AG04450 (cell line): ENCODE results near the gene ADAM12. TPM values are rescaled to one million over a fixed set of nuclear protein-coding genes. Genes with fewer than 3 reads are reported as not detected.

Experiments
- CTCF ChIA-PET: fragments of 300-600, 350-600 bp; formaldehyde crosslinking; extraction: SDS; loops from one replicate; lab custom pipeline; 2022; ENCODE audit warnings: antibody characterized with exemption, inconsistent platforms; lab: Charles Lee
- POLR2A ChIA-PET: fragments of 350-600 bp; formaldehyde crosslinking; extraction: SDS; loops from one replicate; lab custom pipeline; 2021; ENCODE audit warnings: antibody characterized with exemption, inconsistent platforms; lab: Yijun Ruan, JAX
- DNase-seq: peaks from one replicate; pipeline ENCODE4 v3.0.0-alpha.2; 2011; ENCODE audit warnings: low read depth, low spot score
- H3K27ac ChIP-seq: one replicate; pipeline ENCODE4 v1.5.1; 2012; ENCODE audit warnings: low read depth, low read length, control low read depth
- H3K27me3 ChIP-seq: one replicate; pipeline ENCODE4 v1.6.0; 2012; ENCODE audit warnings: low read length; ENCODE audit not compliant: control insufficient read depth, insufficient read depth
- H3K4me3 ChIP-seq: 2 replicates; pipeline ENCODE4 v1.5.1; 2011; ENCODE audit warnings: mild to moderate bottlenecking, low read depth, low read length, control low read depth
- H3K9me3 ChIP-seq: 2 replicates; pipeline ENCODE4 v1.5.1; 2012; ENCODE audit warnings: low read length; ENCODE audit not compliant: control insufficient read depth, insufficient read depth
- CTCF ChIP-seq: IDR thresholded peaks from 2 replicates; pipeline ENCODE4 v1.5.1; 2011; ENCODE audit warnings: low read depth, low read length, control low read depth, inconsistent platforms
- polyA plus RNA-seq: library from polyadenylated mRNA; depleted of rRNA; stranded (reverse); fragments of >200 nt; gene quantifications from 2 replicates; pipeline ENCODE4 v1.2.3, GENCODE V29; 2011

ADAM12 gene
- polyA plus RNA-seq, 1 experiment = 8.0 TPM

- Histone ChIP-seq H3K4me3 (no peak overlapping the region), H3K9me3 (no peaks in the 10 kb centered on the region; the same call in 1 of the 2 replicates), H3K27me3 (no peaks in the 10 kb centered on the region), H3K27ac (no peak overlapping the region)
- no peak for DNase-seq
- TF ChIP-seq CTCF = no peak
- POLR2A ChIA-PET = no interaction called here
- CTCF ChIA-PET = interaction anchor here (1.0 kb wide), 1 partner anchor 470 kb away, joined by 3 read pairs; no protein-coding TSS in a partner anchor
Measured at GRCh38 chr10:126042354-126042753, 345.9 kb downstream of the ADAM12 start.

- ChIA-PET POLR2A (no interaction called here), CTCF (interaction anchor here (1.0 kb wide), 1 partner anchor 471 kb away, joined by 3 read pairs; no protein-coding TSS in a partner anchor)
- TF ChIP-seq CTCF = no peak
- no peaks in the 10 kb centered on the region for H3K27me3 ChIP-seq
- no peak overlapping the region for H3K4me3 ChIP-seq
- H3K27ac ChIP-seq = no peak overlapping the region
- no peak for DNase-seq
- no peaks in the 10 kb centered on the region; the same call in 1 of the 2 replicates for H3K9me3 ChIP-seq
Measured at GRCh38 chr10:126041804-126042231, 346.5 kb downstream of the ADAM12 start.

- no peak for DNase-seq
- Histone ChIP-seq H3K27me3 (no peaks in the 10 kb centered on the region), H3K4me3 (no peak overlapping the region), H3K27ac (no peak overlapping the region), H3K9me3 (no peaks in the 10 kb centered on the region; the same call in 1 of the 2 replicates)
- ChIA-PET POLR2A (no interaction called here), CTCF (interaction anchor here (1.0 kb wide), 1 partner anchor 472 kb away, joined by 3 read pairs; no protein-coding TSS in a partner anchor)
- no peak for TF ChIP-seq CTCF
Measured at GRCh38 chr10:126041117-126041516, 347.2 kb downstream of the ADAM12 start.

GRCh38 chr10:126037946-126038345 is 350.3 kb downstream of the ADAM12 start:
- H3K4me3 ChIP-seq = no peak overlapping the region
- ChIA-PET CTCF (no interaction called here), POLR2A (no interaction called here)
- TF ChIP-seq CTCF = no peak
- no peak for DNase-seq
- peaks cover 4% of the 10 kb centered on the region; the same call in 1 of the 2 replicates for H3K9me3 ChIP-seq
- H3K27ac ChIP-seq = no peak overlapping the region
- H3K27me3 ChIP-seq = no peaks in the 10 kb centered on the region

- peaks cover 4% of the 10 kb centered on the region; the same call in 1 of the 2 replicates for H3K9me3 ChIP-seq
- ChIA-PET POLR2A (no interaction called here), CTCF (no interaction called here)
- H3K27me3 ChIP-seq = no peaks in the 10 kb centered on the region
- no peak overlapping the region for H3K4me3 ChIP-seq
- DNase-seq = no peak
- TF ChIP-seq CTCF = no peak
- no peak overlapping the region for H3K27ac ChIP-seq
Measured at GRCh38 chr10:126036515-126036914, 351.8 kb downstream of the ADAM12 start.
